HG02759 (cell line): ENCODE results near the gene ATXN3L.

Source experiments
- ATAC-seq: cut with Tn5 transposase; IDR thresholded peaks from one replicate; pipeline ENCODE4 v1.9.1; 2021; ENCODE audit warnings: mild to moderate bottlenecking, moderate library complexity; ENCODE audit not compliant: unreplicated experiment

ATXN3L gene

GRCh38 chrX:13319953-13320352 lies at the start of gene ATXN3L:
TSS of gene ATXN3L (minus strand) at chrX:13320053. CDS start at chrX:13319934, 119 bp downstream.
- no peak for ATAC-seq

- ATAC-seq = no peak
Observed at GRCh38 chrX:13369256-13370030, 49.6 kb upstream of the ATXN3L start.

GRCh38 chrX:13367950-13368349 lies 48.1 kb upstream of the ATXN3L start:
- ATAC-seq = no peak

DNA sequence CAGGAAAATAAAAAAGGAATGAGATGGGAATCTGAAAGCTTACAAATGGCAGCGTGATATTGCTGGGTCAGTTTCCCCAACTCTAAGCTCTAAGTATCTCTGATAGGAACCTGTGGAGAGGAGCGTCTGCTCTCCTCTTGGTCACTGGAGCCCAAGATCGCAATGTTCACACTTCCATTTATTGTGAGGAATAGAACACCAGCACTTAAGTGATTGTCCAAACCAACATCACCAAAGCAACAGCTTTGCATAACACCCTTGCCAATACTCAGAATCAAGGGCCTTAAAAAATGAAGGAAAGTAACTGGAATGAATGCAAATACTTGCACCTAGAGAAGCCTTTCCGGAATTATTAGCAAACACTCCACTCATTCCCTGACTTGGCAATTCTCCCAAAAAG lies 46.8 kb upstream of the ATXN3L start:
- ATAC-seq = no peak

GRCh38 chrX:13365161-13365560 lies 45.3 kb upstream of the ATXN3L start:
- ATAC-seq = no peak

DNA sequence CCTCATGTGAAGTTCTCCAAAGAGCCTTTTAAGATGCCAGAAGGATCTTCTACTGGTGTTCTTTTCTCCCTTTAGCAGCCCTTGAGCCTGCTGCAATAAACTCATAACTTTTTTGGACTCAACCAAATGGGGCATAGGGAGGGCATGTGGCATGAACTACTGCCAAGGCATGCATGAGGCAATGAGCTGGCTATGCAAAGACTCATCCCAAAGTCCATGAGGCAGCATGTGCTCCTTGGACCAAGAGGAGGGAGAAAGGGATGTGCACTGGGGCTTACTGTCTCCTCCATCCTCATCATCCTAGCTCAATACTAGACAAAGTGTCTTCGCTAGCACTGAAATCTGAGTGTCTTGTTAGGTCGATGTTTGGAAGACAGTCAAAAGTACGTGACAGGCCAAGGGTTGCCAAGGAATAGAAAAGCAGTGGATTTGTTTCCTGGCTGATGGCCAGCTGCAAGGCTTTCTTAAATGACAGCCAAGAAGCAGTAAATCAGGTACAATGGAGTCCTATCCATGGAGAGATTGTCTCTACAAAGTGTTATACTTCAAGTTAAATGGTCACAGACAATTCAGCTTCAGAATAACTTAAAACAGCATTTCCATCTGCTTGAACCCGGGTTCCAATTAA lies 44.5 kb upstream of the ATXN3L start:
- no peak for ATAC-seq

DNA sequence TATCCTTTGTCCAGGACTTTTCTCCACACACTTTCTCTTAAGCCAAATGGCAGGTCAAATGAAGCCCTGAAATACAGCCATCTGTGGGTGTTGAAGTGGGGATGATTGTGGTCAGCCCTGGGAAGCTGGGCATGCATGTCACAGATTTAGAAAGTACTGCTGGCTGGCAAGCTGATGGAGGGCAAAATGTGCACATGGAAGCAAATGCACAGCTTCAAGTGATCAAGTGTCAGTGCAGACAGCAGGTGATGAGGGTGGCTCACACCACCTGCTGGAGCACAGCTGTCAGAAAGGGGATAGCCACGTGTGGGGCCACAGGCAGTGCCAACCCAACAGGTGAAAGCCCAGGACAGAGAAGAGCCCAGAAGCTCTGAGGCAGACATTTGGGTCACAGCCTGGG lies 40.3 kb upstream of the ATXN3L start:
- no peak for ATAC-seq

DNA sequence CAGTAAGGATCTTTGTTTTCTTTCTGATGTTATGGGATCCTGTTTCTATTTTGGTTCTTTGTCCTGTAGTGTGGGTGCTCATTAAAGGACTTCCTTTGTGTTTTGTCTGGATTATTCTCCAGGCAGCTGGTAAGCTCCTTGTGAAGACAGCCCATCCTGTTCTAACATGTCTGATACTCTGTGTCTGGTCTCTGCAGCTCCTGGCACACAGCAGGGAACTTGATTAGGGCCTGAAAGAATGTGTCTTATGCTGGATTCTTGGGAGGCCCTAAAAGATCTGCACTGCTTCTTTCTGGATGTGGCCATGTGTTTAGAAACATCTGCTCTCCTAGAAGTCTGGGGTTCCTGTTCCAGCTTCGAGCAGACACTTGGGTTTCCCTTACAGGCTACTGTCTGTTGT lies 38.1 kb upstream of the ATXN3L start:
- no peak for ATAC-seq

DNA sequence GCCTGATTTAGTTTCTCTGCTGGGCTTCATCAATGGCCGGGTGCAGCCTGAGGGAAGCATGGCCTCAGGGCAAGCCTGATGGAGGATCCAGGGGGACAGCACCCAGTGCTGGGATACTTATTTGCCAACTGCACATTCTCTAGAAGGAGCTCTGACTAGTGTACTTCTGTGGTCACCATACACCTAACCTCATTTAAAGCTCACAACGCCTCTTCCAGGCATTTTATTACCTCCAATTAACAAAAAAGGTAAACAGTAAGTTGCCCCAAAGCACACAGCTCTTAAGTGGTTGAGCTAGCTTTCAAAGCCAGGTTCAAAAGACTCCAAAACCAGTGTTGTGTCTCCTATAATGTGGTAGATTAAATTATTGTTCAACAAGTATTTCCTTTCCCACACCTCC lies 26.8 kb upstream of the ATXN3L start:
- ATAC-seq = no peak

GRCh38 chrX:13345438-13345837 lies 25.6 kb upstream of the ATXN3L start:
- no peak for ATAC-seq

DNA sequence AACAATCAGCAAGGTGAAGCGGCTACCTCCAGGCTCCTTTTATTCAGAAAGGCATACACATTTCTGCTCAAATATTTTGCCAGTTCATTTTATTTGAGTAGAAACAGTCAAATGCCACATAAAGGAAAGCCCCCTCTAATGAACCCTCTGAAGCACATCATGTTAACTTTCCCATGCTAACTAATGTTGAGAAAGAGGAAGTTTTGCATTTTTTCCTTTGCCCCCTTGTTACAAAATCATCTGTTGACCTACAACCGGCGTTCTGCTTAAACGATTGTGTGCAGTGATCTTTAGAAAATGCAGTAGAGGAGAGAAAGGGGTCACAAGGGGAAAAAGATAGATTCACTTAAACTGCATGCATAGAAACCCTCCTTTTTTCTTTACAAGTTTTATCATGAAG lies 25.2 kb upstream of the ATXN3L start:
- ATAC-seq = no peak

DNA sequence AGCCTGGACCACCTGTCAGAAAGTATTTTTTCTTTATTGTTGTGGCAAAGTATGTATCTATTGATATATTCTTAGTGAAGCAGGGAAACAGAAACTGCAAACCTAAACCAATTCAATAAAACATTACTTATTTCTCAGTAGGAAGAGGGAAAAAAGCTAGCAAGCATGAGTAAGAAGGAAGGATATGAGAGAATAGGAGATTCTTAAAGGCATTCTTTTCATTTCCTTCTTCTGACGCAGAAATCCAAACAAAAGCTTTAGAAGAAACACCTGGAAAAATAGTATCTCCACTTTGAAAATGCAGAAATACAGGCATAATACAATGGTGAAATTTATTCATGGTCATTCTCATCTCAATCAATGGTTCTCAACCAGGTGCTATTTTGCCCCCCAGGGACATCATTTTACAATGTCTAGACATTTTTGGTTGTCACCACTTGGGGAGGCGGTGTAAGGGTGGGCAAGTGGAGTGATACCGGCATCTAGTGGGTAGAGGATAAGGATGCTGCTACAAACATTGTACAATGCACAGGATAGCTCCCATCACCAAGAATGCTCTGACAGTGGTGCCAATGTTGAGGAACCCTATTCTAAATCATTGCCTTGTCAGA lies 21.7 kb upstream of the ATXN3L start:
- no peak for ATAC-seq

- ATAC-seq = no peak
Observed at GRCh38 chrX:13340182-13340791, 20.4 kb upstream of the ATXN3L start.

DNA sequence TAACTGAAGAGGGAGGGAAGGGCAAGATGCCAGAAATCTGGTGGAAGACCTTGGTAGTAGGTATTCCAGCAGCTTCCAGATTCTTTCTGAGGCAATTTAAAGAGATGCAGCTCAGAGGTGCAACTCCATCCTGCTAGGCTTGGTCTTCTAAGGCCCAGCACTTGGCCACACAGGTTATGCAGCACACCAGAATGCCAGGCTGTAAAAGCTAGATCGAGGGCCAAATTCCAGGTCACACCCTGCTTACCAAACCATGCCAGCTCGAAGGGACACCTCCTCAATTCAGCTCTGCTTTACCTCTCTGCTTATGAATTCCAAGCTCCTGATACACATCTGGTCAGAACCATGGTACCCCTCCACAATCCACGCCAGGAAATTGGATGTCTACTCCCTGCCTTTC lies 19.8 kb upstream of the ATXN3L start:
- ATAC-seq = no peak

DNA sequence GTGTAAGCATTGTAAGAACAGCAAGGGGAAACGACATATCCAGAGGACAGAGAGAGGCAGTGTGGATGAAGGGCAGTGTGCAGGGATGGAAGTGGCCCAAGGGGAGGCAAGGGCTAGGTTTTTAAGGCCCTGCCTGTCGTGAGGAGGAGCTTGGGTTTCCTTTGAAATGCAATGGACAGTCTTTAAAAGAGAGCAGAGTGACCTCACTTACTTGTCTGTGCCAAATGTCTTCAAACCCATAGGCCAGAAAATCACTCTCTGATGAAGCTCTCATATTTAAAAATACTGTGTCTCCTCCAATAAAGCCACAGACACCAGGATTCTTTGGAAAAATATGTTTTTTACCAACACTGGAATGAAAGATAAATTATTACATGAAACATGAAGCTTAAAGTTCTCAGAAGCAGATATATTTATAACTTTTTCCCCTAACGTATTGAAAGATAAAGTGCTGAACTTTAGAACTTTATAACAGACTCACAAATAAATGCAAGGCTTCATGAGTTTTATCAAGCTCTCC lies 19.2 kb upstream of the ATXN3L start:
- ATAC-seq = no peak

GRCh38 chrX:13334491-13334890 lies 14.6 kb upstream of the ATXN3L start:
- ATAC-seq = no peak

GRCh38 chrX:13330446-13330845 lies 10.6 kb upstream of the ATXN3L start:
- ATAC-seq = no peak

GRCh38 chrX:13327666-13328065 lies 7.8 kb upstream of the ATXN3L start:
- no peak for ATAC-seq

GRCh38 chrX:13323241-13323640 lies 3.4 kb upstream of the ATXN3L start:
- ATAC-seq = no peak

- no peak for ATAC-seq
Observed at GRCh38 chrX:13317366-13317765, 2.5 kb downstream of the ATXN3L start.

DNA sequence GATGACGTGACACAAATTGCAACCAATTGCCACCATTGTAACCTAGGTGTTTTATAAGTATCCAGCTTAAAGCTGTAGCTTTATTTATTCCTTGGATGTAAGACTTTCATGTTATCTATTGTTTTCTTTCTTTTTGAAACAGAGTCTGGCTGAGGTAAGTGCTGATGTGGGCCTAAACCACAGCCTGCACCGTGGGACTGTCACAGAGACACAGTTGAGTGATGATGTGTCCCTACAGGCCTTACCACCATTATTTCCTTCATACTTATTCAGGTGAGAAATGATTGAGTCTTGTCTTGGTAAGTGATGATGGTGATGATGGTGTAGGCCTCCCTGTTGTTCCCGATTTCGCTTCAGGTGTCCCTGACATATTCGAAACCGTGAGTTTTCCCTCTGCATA lies 8.3 kb downstream of the ATXN3L start:
- ATAC-seq = no peak

- ATAC-seq = no peak
Observed at GRCh38 chrX:13309631-13310030, 10.2 kb downstream of the ATXN3L start.
